Keratinocyte (primary cell): ENCODE measurements around the gene SULF2. TPM values are rescaled to one million over a fixed set of nuclear protein-coding genes. Genes with fewer than 3 reads are reported as not detected.

ENCODE experiments used
- DNase-seq: peaks from one replicate; pipeline ENCODE4 v3.0.0-alpha.2; 2011; ENCODE audit warnings: low read depth, missing footprints, low spot score
- FAIRE-seq: peaks from 2 replicates; lab custom pipeline; 2011; peaks lifted over from hg19 to GRCh38; lab: Jason Lieb, UNC
- H2AFZ ChIP-seq: 2 replicates; pipeline ENCODE4 v1.6.0; 2012; ENCODE audit warnings: low read length, control low read depth, inconsistent platforms; ENCODE audit not compliant: control insufficient read depth
- H3K27ac ChIP-seq: 2 replicates; pipeline ENCODE4 v1.5.1; 2011; ENCODE audit warnings: low read length; ENCODE audit not compliant: control insufficient read depth, insufficient read depth
- H3K27me3 ChIP-seq: 3 replicates; pipeline ENCODE4 v1.6.0; 2011; ENCODE audit warnings: low read length; ENCODE audit not compliant: control insufficient read depth, insufficient read depth; ENCODE audit errors: extremely low read depth
- H3K36me3 ChIP-seq, 2 experiments: 2 replicates in 1 of 2; 3 replicates in 1 of 2; pipeline ENCODE4 v1.5.1; 2011; ENCODE audit warnings: low read length in 2 of 2, mild to moderate bottlenecking in 1 of 2; ENCODE audit not compliant: control insufficient read depth in 2 of 2, insufficient read depth in 2 of 2; ENCODE audit errors: extremely low read depth in 1 of 2
- H3K4me1 ChIP-seq: 3 replicates; pipeline ENCODE4 v1.5.1; 2011; ENCODE audit warnings: low read length; ENCODE audit not compliant: control insufficient read depth, insufficient read depth; ENCODE audit errors: extremely low read depth
- H3K4me2 ChIP-seq: 3 replicates; pipeline ENCODE4 v1.6.0; 2011; ENCODE audit warnings: low read depth, low read length; ENCODE audit not compliant: control insufficient read depth, insufficient read depth; ENCODE audit errors: extremely low read depth
- H3K4me3 ChIP-seq, 3 experiments: fragments of 200-600 bp in 1 of 3; sonication (generic) in 1 of 3; 2 replicates in 2 of 3; 3 replicates in 1 of 3; pipeline ENCODE4 v1.5.1; 2011 to 2016; ENCODE audit warnings: low read length in 3 of 3, mild to moderate bottlenecking in 3 of 3, control low read depth in 2 of 3, inconsistent platforms in 1 of 3, low read depth in 1 of 3, mixed read lengths in 1 of 3, mixed run types in 1 of 3, moderate library complexity in 1 of 3; ENCODE audit not compliant: control insufficient read depth in 2 of 3, insufficient read depth in 2 of 3; ENCODE audit errors: extremely low read depth in 1 of 3
- H3K79me2 ChIP-seq: 2 replicates; pipeline ENCODE4 v1.6.0; 2012; ENCODE audit warnings: low read length; ENCODE audit not compliant: control insufficient read depth, insufficient read depth
- H3K9ac ChIP-seq: 3 replicates; pipeline ENCODE4 v1.6.0; 2011; ENCODE audit warnings: low read length; ENCODE audit not compliant: control insufficient read depth, insufficient read depth; ENCODE audit errors: extremely low read depth
- H3K9me1 ChIP-seq: 3 replicates; pipeline ENCODE4 v1.6.0; 2011; ENCODE audit warnings: low read length; ENCODE audit not compliant: control insufficient read depth, insufficient read depth; ENCODE audit errors: extremely low read depth
- H3K9me3 ChIP-seq: 2 replicates; pipeline ENCODE4 v1.5.1; 2012; ENCODE audit warnings: low read depth, low read length; ENCODE audit not compliant: control insufficient read depth
- H4K20me1 ChIP-seq: 3 replicates; pipeline ENCODE4 v1.6.0; 2011; ENCODE audit warnings: low read length; ENCODE audit not compliant: control insufficient read depth, insufficient read depth; ENCODE audit errors: extremely low read depth
- CTCF ChIP-seq, 3 experiments: IDR thresholded peaks in 1 of 3; conservative IDR thresholded peaks in 1 of 3; optimal IDR thresholded peaks in 1 of 3; 2 replicates in 2 of 3; 3 replicates in 1 of 3; pipeline versions ENCODE3 to v1.5.1; 2011; ENCODE audit warnings: low read length in 3 of 3, mild to moderate bottlenecking in 3 of 3, moderate library complexity in 2 of 3, control low read depth in 1 of 3, inconsistent platforms in 1 of 3; ENCODE audit not compliant: insufficient read depth in 2 of 3; ENCODE audit errors: extremely low read depth in 1 of 3
- EZH2 ChIP-seq: IDR thresholded peaks from one replicate; pipeline ENCODE4 v1.6.1; 2012; ENCODE audit warnings: inconsistent platforms, mild to moderate bottlenecking, low read length, moderate library complexity
- dilution Hi-C: fragments of 300-500 bp; cut with MboI; formaldehyde crosslinking; loops from one replicate; pipeline ENCODE4 v1.7.0; 2020; ENCODE audit warnings: low sequenced_read_pairs; ENCODE audit not compliant: extremely low pct_ligation_motif_present
- polyA plus RNA-seq, 5 experiments: library from polyadenylated mRNA; depleted of rRNA in 3 of 5; stranded (reverse) in 3 of 5; stranded (forward) in 1 of 5; unstranded in 1 of 5; fragments of >200 nt; gene quantifications; 1 replicate in 1 of 5; 2 replicates in 3 of 5; 3 replicates in 1 of 5; pipeline versions ENCODE4 v1.2.1 to v1.2.3, GENCODE V29; 2011 to 2012; ENCODE audit warnings: missing spikeins in 2 of 5, low read depth in 1 of 5, low replicate concordance in 1 of 5

The SULF2 gene
- polyA plus RNA-seq, 1 donor (not counting 4 experiments of a cell fraction or from before 2014, with no cell fraction given), result 64.4 TPM

GRCh38 chr20:47817573-47817972, 32.3 kb upstream of the SULF2 start:
- TF ChIP-seq CTCF (optimal IDR thresholded peaks at IDR 0.05 in 1 of 3, IDR thresholded peaks at IDR 0.05 in 1 of 3, conservative IDR thresholded peaks at IDR 0.05 in 1 of 3; ENCODE audit: extremely low read depth in 1 of 3, insufficient read depth in 2 of 3, low read length in 3 of 3), result no peak
- dilution Hi-C loops, result no loop called here
- Histone ChIP-seq H3K27me3 (no peaks in the 10 kb centered on the region), H3K36me3 (no peaks in the 10 kb centered on the region), H3K4me1 (peaks cover 33% of the 10 kb centered on the region), H3K9ac (peak overlapping the region; percentile 64), H3K9me3 (peaks cover 3% of the 10 kb centered on the region), H3K4me3 (no peak overlapping the region), H3K4me2 (peak overlapping the region; percentile 63), H3K79me2 (no peaks in the 10 kb centered on the region), H2AFZ (no peak overlapping the region), H3K9me1 (no peaks in the 10 kb centered on the region), H4K20me1 (no peaks in the 10 kb centered on the region), H3K27ac (peak overlapping the region; percentile 76)
- FAIRE-seq (peak; percentile 95), DNase-seq (no peak)

GRCh38 chr20:47816487-47817451, 31.5 kb upstream of the SULF2 start:
- peak overlapping the region; percentile 76 for H3K27ac ChIP-seq
- peak overlapping the region; percentile 64 for H3K9ac ChIP-seq

More at GRCh38 chr20:47816487-47817451, 31.5 kb upstream of the SULF2 start:
- FAIRE-seq (peak; percentile 46), DNase-seq (no peak)
- Histone ChIP-seq H3K9me1 (no peaks in the 10 kb centered on the region), H3K79me2 (no peaks in the 10 kb centered on the region), H3K9me3 (peaks cover 3% of the 10 kb centered on the region), H4K20me1 (no peaks in the 10 kb centered on the region), H3K36me3 (no peaks in the 10 kb centered on the region), H3K4me1 (peaks cover 32% of the 10 kb centered on the region), H3K4me3 (no peak overlapping the region), H2AFZ (no peak overlapping the region), H3K4me2 (peak overlapping the region; percentile 60), H3K27me3 (no peaks in the 10 kb centered on the region)
- no peak for TF ChIP-seq EZH2
- no peak for TF ChIP-seq CTCF (optimal IDR thresholded peaks at IDR 0.05 in 1 of 3, IDR thresholded peaks at IDR 0.05 in 1 of 3, conservative IDR thresholded peaks at IDR 0.05 in 1 of 3; ENCODE audit: extremely low read depth in 1 of 3, insufficient read depth in 2 of 3, low read length in 3 of 3)
- dilution Hi-C loops, result no loop called here
